ENCODE data around the gene CRTAP.
"Not testable (repeated sequence)": the region's sequence is repeated elsewhere in the genome, so short reads cannot be mapped to it uniquely, and the experiment has no call there.

The CRTAP gene

GRCh38 chr3:33173103-33173502 lies 59.3 kb downstream of the CRTAP start:
- DNase-seq (ENCODE audit: extremely low read depth in 1 of 2, low read depth in 1 of 2), result no peak

GRCh38 chr3:33173672-33174071 lies 59.9 kb downstream of the CRTAP start:
- DNase-seq (ENCODE audit: extremely low read depth in 1 of 2, low read depth in 1 of 2), result no peak

DNA sequence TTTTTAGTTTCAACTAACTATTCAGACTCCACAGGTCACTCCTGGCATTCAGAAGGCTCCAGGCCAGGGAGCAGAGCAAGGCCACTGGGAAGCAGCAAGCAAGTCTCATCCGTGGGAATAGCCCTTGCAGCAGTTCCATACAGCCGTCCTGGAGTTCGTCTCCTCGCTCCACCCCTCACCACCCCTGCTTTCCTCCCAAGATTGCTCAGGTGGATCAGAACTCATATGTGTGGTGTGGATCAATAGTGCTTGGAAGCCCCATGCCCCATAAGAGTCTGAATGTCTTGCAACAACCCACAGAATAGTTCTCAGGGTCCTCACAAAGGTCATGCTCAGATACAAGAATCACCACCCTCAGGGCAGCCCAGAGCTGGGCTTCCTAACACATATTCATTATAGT lies 60.3 kb downstream of the CRTAP start:
- no peak for DNase-seq (ENCODE audit: extremely low read depth in 1 of 2, low read depth in 1 of 2)

DNA sequence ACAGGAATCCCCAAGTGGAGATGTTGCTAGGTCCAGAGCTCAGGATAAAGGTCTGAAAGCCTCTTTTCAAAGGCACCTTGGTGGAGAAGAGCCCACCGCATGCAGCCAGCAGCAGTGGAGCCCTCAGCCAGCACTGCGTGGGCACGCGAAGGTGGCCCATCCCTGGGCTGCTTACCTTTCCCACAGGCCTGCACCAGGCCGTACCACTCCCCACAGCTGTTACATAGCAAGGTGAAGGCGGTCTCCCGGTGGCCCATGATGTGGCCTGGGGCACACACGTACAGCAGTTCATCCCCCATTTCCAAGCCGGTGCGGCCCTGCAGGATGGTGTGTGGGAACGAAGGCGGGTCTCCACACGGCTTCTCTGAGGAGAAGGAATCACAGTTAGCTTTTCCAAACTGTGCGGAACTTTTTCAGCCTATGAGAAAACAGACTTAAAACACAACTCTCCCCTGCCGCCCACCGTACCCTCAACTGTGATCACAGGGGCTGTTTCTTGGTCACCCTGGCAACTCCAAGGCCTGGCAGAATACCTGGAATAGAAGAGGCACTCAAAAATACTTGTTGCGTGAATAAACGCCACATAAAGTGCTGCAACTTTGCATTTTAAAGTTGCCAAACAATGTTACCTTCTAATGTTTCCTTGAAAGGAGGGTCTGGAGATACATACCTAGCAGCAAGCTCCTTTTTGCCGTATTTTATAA lies 61.0 kb downstream of the CRTAP start:
- no peak for DNase-seq (ENCODE audit: extremely low read depth in 1 of 2, low read depth in 1 of 2)

- no peak for DNase-seq (ENCODE audit: extremely low read depth in 1 of 2, low read depth in 1 of 2)
Measured at GRCh38 chr3:33179132-33179531, 65.3 kb downstream of the CRTAP start.

- no peak for DNase-seq (ENCODE audit: extremely low read depth in 1 of 2, low read depth in 1 of 2)
Measured at GRCh38 chr3:33181229-33181628, 67.4 kb downstream of the CRTAP start.

- DNase-seq (ENCODE audit: extremely low read depth in 1 of 2, low read depth in 1 of 2), result not testable (repeated sequence)
Measured at GRCh38 chr3:33181641-33182040, 67.8 kb downstream of the CRTAP start.

DNA sequence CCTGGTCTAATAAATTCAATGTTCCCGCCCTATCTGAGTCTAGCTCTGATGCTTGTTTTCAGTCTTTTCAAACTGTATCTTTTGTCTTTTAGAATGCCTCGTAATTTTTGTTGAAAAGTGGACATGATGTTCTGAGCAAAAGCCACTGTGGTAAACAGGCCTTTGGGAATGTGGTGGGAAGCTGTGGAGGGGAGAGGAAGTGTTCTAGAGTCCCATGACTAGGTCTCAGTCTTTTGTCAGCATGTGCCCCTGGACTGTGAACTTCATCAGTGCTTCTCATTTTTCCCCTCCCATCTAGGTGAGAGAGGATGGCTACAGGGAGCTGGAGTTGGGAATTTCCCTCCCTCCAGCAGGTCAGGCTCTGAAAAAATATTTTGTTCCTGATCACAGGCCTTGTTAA lies 71.0 kb downstream of the CRTAP start:
- DNase-seq (ENCODE audit: extremely low read depth in 1 of 2, low read depth in 1 of 2), result no peak

DNA sequence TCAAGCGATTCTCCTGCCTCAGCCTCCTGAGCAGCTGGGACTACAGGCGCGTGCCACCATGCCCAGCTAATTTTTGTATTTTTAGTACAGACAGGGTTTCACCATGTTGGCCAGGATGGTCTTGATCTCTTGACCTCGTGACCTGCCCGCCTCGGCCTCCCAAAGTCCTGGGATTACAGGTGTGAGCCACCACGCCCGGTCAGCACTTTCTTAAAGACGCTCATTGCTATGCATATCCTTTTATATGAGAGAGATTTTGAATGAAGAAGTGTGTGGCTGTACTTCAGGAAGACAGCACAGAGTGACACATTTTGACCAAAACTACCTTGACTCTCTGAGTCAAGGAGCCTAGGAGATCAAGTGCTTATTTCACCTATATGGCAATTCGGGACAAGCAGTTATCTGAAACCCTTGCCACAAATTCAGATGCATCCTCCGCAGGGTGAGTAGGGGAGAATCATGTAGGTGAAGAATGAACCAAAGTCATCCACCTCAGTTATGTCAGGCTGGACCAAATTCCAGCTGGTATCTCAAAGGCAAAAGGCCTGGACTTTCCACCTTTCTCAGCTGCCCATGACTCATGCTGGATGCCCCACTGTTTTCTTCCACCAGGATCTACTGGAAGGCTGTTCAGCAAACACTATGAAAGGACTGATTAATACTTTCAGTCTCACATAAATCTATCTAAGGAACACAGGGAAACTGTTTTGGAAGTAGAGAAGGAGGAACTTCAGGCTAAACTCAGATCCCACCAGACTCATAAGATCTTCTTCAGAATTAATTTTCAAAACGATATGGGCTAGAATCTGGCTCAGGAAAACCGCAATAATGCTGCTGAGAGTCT lies 72.9 kb downstream of the CRTAP start:
- no peak for DNase-seq (ENCODE audit: extremely low read depth in 1 of 2, low read depth in 1 of 2)

DNA sequence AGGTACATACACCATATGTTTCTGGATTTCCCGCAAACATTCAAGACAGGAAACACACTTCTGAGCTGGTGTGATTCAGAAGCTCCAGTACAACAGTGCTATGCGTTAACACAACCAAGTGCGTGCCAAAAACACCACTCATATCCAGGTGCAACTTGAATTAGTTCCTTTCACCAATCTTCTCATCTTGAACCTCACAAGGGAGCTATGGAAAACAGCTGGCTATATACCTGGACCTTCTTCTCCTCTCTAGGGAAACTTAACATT lies 73.5 kb downstream of the CRTAP start:
- DNase-seq (ENCODE audit: extremely low read depth in 1 of 2, low read depth in 1 of 2), result no peak

GRCh38 chr3:33194303-33194702 lies 80.5 kb downstream of the CRTAP start:
- DNase-seq (ENCODE audit: extremely low read depth in 1 of 2, low read depth in 1 of 2), result no peak

- DNase-seq (ENCODE audit: extremely low read depth in 1 of 2, low read depth in 1 of 2), result no peak
Measured at GRCh38 chr3:33196538-33196937, 82.7 kb downstream of the CRTAP start.

Data from stimulated activated CD8-positive, alpha-beta memory T cell treated with anti-CD3 and anti-CD28 coated beads, Interleukin-7, amount 100 ng/mL, for 48 hours (primary cell).